ENCODE measurements around the gene RPTOR. TPM values are rescaled to one million over a fixed set of nuclear protein-coding genes. Genes with fewer than 3 reads are reported as not detected.
A peak's percentile ranks its signal among the peaks of the same experiment; 100 is the strongest.
"Not testable (repeated sequence)": the region's sequence is repeated elsewhere in the genome, so short reads cannot be mapped to it uniquely, and the experiment has no call there.

The RPTOR gene
- total and polyA plus RNA-seq, 4 experiments from 2014 or later = 2.4 to 51.8 (median 29.6) TPM

GRCh38 chr17:80694085-80694991, 149.7 kb downstream of the RPTOR start:
- Histone ChIP-seq H3K27ac (ENCODE audit: low read depth, low read length) (no peak overlapping the region), H3K4me1 (ENCODE audit: insufficient read depth, low read length) (no peaks in the 10 kb centered on the region), H3K9me3 (ENCODE audit: control insufficient read depth in 1 of 2, low read length in 2 of 2) (no peaks in the 10 kb centered on the region), H3K36me3 (ENCODE audit: insufficient read depth, low read length) (no peaks in the 10 kb centered on the region), H3K4me3 (ENCODE audit: low read length in 2 of 2) (no peak overlapping the region), H3K27me3 (ENCODE audit: insufficient read depth, low read length) (no peaks in the 10 kb centered on the region)
- peaks cover 4 to 6% of the 10 kb centered on the region in 2 donors for H3K36me3 Mint-ChIP-seq
- CTCF ChIA-PET (ENCODE audit: partially characterized antibody) = interaction anchor here (1.5 kb wide), 1 partner anchor 8 kb away, joined by 3 read pairs; no protein-coding TSS in a partner anchor
- H3K27ac Mint-ChIP-seq = peak overlapping the region in 2 of 7 donors; percentile 38 to 56
- H3K4me1 Mint-ChIP-seq = peaks cover 15 to 26% (median 19%) of the 10 kb centered on the region in 4 donors
- DNase-seq = no peak
- no peaks in the 10 kb centered on the region for H3K9me3 Mint-ChIP-seq
- H3K27me3 Mint-ChIP-seq = no peaks in the 10 kb centered on the region
- POLR2A ChIA-PET (ENCODE audit: partially characterized antibody) = no interaction called here
- no peak overlapping the region for H3K4me3 Mint-ChIP-seq
- intact Hi-C loops (cut with micrococcal nuclease) = no loop called here

GRCh38 chr17:80694992-80695912, 150.6 kb downstream of the RPTOR start:
- H3K27me3 Mint-ChIP-seq = no peaks in the 10 kb centered on the region
- H3K27ac ChIP-seq (ENCODE audit: low read depth, low read length) = no peak overlapping the region
- intact Hi-C loops (cut with micrococcal nuclease) = no loop called here
- peaks cover 4 to 6% of the 10 kb centered on the region in 2 donors for H3K36me3 Mint-ChIP-seq
- CTCF ChIA-PET (ENCODE audit: partially characterized antibody) = interaction anchor here (1.5 kb wide), 1 partner anchor 7 kb away, joined by 3 read pairs; no protein-coding TSS in a partner anchor
- peaks cover 18 to 31% (median 24%) of the 10 kb centered on the region in 4 donors for H3K4me1 Mint-ChIP-seq
- H3K4me3 ChIP-seq (ENCODE audit: low read length in 2 of 2) = no peak overlapping the region
- H3K27ac Mint-ChIP-seq = peak overlapping the region in 3 of 7 donors; percentile 23 to 56 (median 53)
- no peaks in the 10 kb centered on the region for H3K4me1 ChIP-seq (ENCODE audit: insufficient read depth, low read length)
- no peaks in the 10 kb centered on the region for H3K27me3 ChIP-seq (ENCODE audit: insufficient read depth, low read length)
- H3K9me3 Mint-ChIP-seq = peaks cover 0 to 4% (median 0%) of the 10 kb centered on the region in 8 donors
- no peaks in the 10 kb centered on the region for H3K36me3 ChIP-seq (ENCODE audit: insufficient read depth, low read length)
- POLR2A ChIA-PET (ENCODE audit: partially characterized antibody) = no interaction called here
- no peak overlapping the region for H3K4me3 Mint-ChIP-seq
- DNase-seq = no peak
- no peaks in the 10 kb centered on the region for H3K9me3 ChIP-seq (ENCODE audit: control insufficient read depth in 1 of 2, low read length in 2 of 2)

GRCh38 chr17:80695979-80696378, 151.3 kb downstream of the RPTOR start:
- no peak overlapping the region for H3K4me3 ChIP-seq (ENCODE audit: low read length in 2 of 2)
- Mint-ChIP-seq H3K27me3 (no peaks in the 10 kb centered on the region), H3K27ac (peak overlapping the region in 3 of 7 donors; percentile 22 to 32 (median 23)), H3K4me1 (peaks cover 13 to 27% (median 23%) of the 10 kb centered on the region in 4 donors), H3K36me3 (peaks cover 0 to 6% of the 10 kb centered on the region in 2 donors), H3K4me3 (no peak overlapping the region), H3K9me3 (peaks cover 0 to 4% (median 0%) of the 10 kb centered on the region in 8 donors)
- H3K9me3 ChIP-seq (ENCODE audit: control insufficient read depth in 1 of 2, low read length in 2 of 2) = no peaks in the 10 kb centered on the region
- ChIA-PET POLR2A (ENCODE audit: partially characterized antibody) (no interaction called here), CTCF (ENCODE audit: partially characterized antibody) (no interaction called here)
- no peak for DNase-seq
- H3K36me3 ChIP-seq (ENCODE audit: insufficient read depth, low read length) = no peaks in the 10 kb centered on the region
- H3K4me1 ChIP-seq (ENCODE audit: insufficient read depth, low read length) = no peaks in the 10 kb centered on the region
- H3K27me3 ChIP-seq (ENCODE audit: insufficient read depth, low read length) = no peaks in the 10 kb centered on the region
- intact Hi-C loops (cut with micrococcal nuclease) = no loop called here
- H3K27ac ChIP-seq (ENCODE audit: low read depth, low read length) = no peak overlapping the region

GRCh38 chr17:80696456-80696855, 151.8 kb downstream of the RPTOR start:
- Mint-ChIP-seq H3K27ac (no peak overlapping the region), H3K4me3 (peak overlapping the region in 1 of 8 donors; percentile 15), H3K9me3 (peaks cover 0 to 4% (median 0%) of the 10 kb centered on the region in 8 donors), H3K36me3 (peaks cover 0 to 2% of the 10 kb centered on the region in 2 donors), H3K27me3 (no peaks in the 10 kb centered on the region), H3K4me1 (peaks cover 12 to 23% (median 21%) of the 10 kb centered on the region in 4 donors)
- no peak for DNase-seq
- Histone ChIP-seq H3K9me3 (ENCODE audit: control insufficient read depth in 1 of 2, low read length in 2 of 2) (no peaks in the 10 kb centered on the region), H3K4me1 (ENCODE audit: insufficient read depth, low read length) (no peaks in the 10 kb centered on the region), H3K4me3 (ENCODE audit: low read length in 2 of 2) (no peak overlapping the region), H3K27me3 (ENCODE audit: insufficient read depth, low read length) (no peaks in the 10 kb centered on the region), H3K27ac (ENCODE audit: low read depth, low read length) (no peak overlapping the region), H3K36me3 (ENCODE audit: insufficient read depth, low read length) (no peaks in the 10 kb centered on the region)
- ChIA-PET POLR2A (ENCODE audit: partially characterized antibody) (no interaction called here), CTCF (ENCODE audit: partially characterized antibody) (no interaction called here)
- intact Hi-C loops (cut with micrococcal nuclease) = no loop called here

GRCh38 chr17:80696964-80697363, 152.3 kb downstream of the RPTOR start:
- Histone ChIP-seq H3K9me3 (ENCODE audit: control insufficient read depth in 1 of 2, low read length in 2 of 2) (no peaks in the 10 kb centered on the region), H3K36me3 (ENCODE audit: insufficient read depth, low read length) (no peaks in the 10 kb centered on the region), H3K4me1 (ENCODE audit: insufficient read depth, low read length) (no peaks in the 10 kb centered on the region), H3K27ac (ENCODE audit: low read depth, low read length) (no peak overlapping the region), H3K27me3 (ENCODE audit: insufficient read depth, low read length) (no peaks in the 10 kb centered on the region), H3K4me3 (ENCODE audit: low read length in 2 of 2) (no peak overlapping the region)
- intact Hi-C loops (cut with micrococcal nuclease) = no loop called here
- POLR2A ChIA-PET (ENCODE audit: partially characterized antibody) = no interaction called here
- CTCF ChIA-PET (ENCODE audit: partially characterized antibody) = no interaction called here
- H3K27ac Mint-ChIP-seq = peak overlapping the region in 1 of 7 donors; percentile 66
- peaks cover 0 to 4% (median 0%) of the 10 kb centered on the region in 8 donors for H3K9me3 Mint-ChIP-seq
- no peak for DNase-seq
- H3K4me1 Mint-ChIP-seq = peaks cover 11 to 26% (median 20%) of the 10 kb centered on the region in 4 donors
- no peaks in the 10 kb centered on the region for H3K36me3 Mint-ChIP-seq
- no peaks in the 10 kb centered on the region for H3K27me3 Mint-ChIP-seq
- no peak overlapping the region for H3K4me3 Mint-ChIP-seq

- no peaks in the 10 kb centered on the region for H3K27me3 ChIP-seq (ENCODE audit: insufficient read depth, low read length)
- H3K4me1 ChIP-seq (ENCODE audit: insufficient read depth, low read length) = peaks cover 11% of the 10 kb centered on the region
- no peak for DNase-seq
- peaks cover 22 to 40% (median 30%) of the 10 kb centered on the region in 4 donors for H3K4me1 Mint-ChIP-seq
- no peak overlapping the region for H3K4me3 ChIP-seq (ENCODE audit: low read length in 2 of 2)
- peak overlapping the region in 1 of 7 donors; percentile 42 for H3K27ac Mint-ChIP-seq
- no peaks in the 10 kb centered on the region for H3K27me3 Mint-ChIP-seq
- CTCF ChIA-PET (ENCODE audit: partially characterized antibody) = no interaction called here
- H3K9me3 Mint-ChIP-seq = peaks cover 0 to 6% (median 4%) of the 10 kb centered on the region in 8 donors
- no peaks in the 10 kb centered on the region for H3K36me3 ChIP-seq (ENCODE audit: insufficient read depth, low read length)
- no peak overlapping the region for H3K4me3 Mint-ChIP-seq
- no peak overlapping the region for H3K27ac ChIP-seq (ENCODE audit: low read depth, low read length)
- POLR2A ChIA-PET (ENCODE audit: partially characterized antibody) = interaction anchor here (1.8 kb wide), 1 partner anchor 93 kb away, joined by 4 read pairs; no protein-coding TSS in a partner anchor
- H3K9me3 ChIP-seq (ENCODE audit: control insufficient read depth in 1 of 2, low read length in 2 of 2) = no peaks in the 10 kb centered on the region
- intact Hi-C loops (cut with micrococcal nuclease) = no loop called here
- peaks cover 0 to 4% of the 10 kb centered on the region in 2 donors for H3K36me3 Mint-ChIP-seq
Observed at GRCh38 chr17:80698297-80698696, 153.7 kb downstream of the RPTOR start.

- H3K36me3 ChIP-seq (ENCODE audit: insufficient read depth, low read length); H3K9me3 ChIP-seq (ENCODE audit: control insufficient read depth in 1 of 2, low read length in 2 of 2); CTCF ChIA-PET (ENCODE audit: partially characterized antibody); H3K4me3 Mint-ChIP-seq; H3K27me3 Mint-ChIP-seq; H3K27ac ChIP-seq (ENCODE audit: low read depth, low read length); H3K36me3 Mint-ChIP-seq; intact Hi-C loops (cut with micrococcal nuclease); DNase-seq; H3K4me3 ChIP-seq (ENCODE audit: low read length in 2 of 2); H3K27me3 ChIP-seq (ENCODE audit: insufficient read depth, low read length); H3K9me3 Mint-ChIP-seq: not testable (repeated sequence)
- H3K27ac Mint-ChIP-seq = peak overlapping the region in 1 of 7 donors; percentile 61
- POLR2A ChIA-PET (ENCODE audit: partially characterized antibody) = interaction anchor here (1.8 kb wide), 1 partner anchor 92 kb away, joined by 4 read pairs; no protein-coding TSS in a partner anchor
- peaks cover 31 to 49% (median 38%) of the 10 kb centered on the region in 4 donors for H3K4me1 Mint-ChIP-seq
- H3K4me1 ChIP-seq (ENCODE audit: insufficient read depth, low read length) = peaks cover 20% of the 10 kb centered on the region
Observed at GRCh38 chr17:80699205-80699604, 154.6 kb downstream of the RPTOR start.

All from CD4-positive, alpha-beta memory T cell (primary cell).